HG03521 (cell line): ENCODE data around the gene LRFN2.

ENCODE experiments used
- ATAC-seq: cut with Tn5 transposase; IDR thresholded peaks from one replicate; pipeline ENCODE4 v1.9.1; 2021; ENCODE audit warnings: mild to moderate bottlenecking, moderate library complexity; ENCODE audit not compliant: unreplicated experiment

The LRFN2 gene

GRCh38 chr6:40386200-40386599, 201.0 kb downstream of the LRFN2 start:
- no peak for ATAC-seq

DNA sequence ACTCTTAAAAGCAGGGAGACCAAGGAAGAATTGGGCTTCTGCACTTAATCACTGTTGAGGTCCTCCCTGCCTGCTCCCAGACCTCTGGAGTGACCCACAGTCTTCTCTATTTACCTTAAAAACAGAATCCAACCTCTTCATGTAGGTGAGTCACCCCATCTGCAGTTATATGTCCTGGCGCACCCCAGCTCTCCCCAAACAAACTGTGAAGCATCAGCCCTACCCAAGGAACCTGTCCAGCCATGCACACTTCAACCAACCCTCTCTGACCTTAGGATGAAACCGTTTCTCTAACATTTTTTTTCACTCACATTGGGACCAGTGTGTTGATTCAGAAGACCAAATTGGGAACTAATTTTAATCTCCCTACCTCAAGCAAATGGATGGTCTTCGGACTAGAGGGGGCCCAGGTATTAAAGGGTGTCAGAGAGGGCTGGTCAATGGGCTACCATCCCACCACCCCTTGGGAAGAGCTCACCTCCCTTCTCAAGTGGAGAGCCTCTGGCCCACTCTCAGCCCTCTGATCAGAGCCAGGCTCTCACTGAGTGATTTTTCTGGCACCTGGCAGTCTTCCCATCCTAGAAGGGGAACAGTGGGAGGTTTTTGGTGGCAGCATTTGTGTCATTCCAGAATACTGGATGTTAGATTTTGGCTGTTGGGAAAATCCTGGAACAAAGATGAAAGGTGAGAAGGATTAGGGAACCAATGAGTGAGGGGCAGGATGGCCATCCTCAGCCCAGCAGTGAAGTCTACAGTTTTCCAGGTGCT, 203.6 kb downstream of the LRFN2 start:
- no peak for ATAC-seq

GRCh38 chr6:40380271-40380670, 206.9 kb downstream of the LRFN2 start:
- ATAC-seq, result no peak

- ATAC-seq, result no peak
These were observed 207.4 kb downstream of the LRFN2 start for GRCh38 chr6:40379811-40380210.

DNA sequence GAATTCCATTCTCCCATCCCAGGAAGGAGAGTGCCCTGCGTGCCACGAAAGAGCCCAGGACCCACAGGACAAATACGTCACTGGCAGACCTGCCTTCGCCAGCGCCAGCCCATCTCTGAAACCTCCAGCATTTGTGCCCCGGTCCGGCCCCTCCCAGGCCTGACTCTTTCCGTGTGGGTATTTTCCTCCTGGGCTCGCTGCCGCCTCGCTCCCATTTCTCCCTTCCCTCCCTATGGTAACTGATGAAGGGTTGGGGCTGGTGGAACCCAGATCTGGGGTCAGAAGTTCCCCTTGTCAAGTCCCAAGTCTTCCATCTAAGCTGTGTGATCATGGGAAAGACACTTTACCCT, 208.5 kb downstream of the LRFN2 start:
- ATAC-seq, result no peak

DNA sequence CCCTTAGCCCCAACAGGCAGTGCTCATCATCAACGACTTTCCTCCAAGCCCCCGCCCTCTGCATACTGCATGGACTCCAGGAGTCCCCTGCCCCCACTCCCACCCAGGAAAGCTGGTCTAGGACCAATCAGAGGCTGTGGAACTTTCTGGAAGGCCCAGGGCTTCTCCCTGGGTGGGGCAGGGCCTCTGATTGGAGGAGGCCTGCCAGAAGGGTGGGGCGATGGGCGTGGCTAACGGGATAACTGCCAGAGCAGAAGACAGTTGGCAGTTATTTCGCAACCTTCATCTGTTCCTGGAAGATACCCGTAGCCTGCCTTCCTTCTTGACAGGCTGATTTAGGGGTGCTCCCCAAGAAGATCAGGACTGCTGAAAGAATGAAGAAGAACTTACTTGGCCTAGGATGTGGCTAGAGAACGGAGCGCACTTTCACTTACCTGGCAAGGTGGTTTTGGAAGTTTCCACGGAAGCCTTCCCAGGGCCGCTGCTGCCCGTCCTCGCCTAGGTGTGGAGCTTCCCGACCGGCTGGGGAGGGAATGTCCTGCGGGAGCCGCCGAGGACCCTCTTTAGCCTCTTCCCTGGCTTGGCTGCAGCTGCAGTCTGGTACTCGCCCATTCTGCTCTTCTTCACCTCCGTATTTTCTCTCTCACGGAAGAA, 209.0 kb downstream of the LRFN2 start:
- ATAC-seq, result no peak

DNA sequence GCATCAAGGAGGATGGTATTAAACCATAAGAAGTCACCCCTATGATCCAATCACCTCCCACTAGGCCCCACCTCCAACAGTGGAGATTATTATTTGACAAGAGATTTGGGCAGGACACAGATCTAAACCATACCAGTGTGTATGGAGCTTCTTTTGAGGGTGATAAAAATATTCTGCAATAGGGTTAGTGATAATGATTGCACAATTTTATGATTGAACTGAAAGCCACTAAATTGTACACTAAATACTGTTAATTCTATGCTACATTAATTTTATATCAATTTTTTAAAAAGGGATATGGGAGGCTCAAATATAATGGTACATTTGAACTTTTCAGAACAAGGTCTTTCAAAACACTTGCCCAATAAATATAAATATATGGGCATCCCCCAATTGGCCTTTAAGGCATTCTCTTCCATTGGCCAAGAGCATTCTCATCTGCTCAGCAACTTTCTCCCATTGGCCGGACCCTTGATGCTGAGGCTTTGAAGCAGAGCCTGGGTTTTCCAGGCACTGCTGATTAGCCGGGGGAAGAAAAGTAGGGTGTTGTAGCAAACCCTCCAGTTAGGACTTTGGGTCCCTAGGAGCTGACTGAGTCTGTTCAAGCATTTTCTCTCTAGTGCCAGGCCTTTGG, 209.9 kb downstream of the LRFN2 start:
- ATAC-seq, result no peak

DNA sequence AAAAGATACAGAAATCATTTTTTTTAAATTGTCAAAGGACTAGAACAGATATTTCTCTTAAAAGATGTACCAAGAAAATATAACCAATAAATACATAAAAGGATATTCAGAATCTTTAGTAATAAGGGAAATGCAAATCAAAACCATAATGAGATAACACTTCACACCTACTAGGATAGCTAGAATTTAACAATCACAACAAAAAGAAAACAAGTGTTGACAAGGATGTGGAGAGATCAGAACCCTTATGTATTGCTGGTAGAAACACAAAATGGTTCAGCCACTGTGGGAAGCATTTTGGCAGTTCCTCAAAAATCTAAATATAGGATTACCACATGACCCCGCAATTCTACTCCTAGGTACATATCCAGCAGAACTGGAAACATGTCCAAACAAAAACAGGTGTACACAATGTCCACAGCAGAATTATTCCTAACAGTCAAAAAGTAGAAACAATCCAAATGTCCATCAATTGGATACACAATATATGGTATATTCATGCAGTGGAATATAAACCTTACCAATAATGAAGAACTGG, 211.0 kb downstream of the LRFN2 start:
- no peak for ATAC-seq

DNA sequence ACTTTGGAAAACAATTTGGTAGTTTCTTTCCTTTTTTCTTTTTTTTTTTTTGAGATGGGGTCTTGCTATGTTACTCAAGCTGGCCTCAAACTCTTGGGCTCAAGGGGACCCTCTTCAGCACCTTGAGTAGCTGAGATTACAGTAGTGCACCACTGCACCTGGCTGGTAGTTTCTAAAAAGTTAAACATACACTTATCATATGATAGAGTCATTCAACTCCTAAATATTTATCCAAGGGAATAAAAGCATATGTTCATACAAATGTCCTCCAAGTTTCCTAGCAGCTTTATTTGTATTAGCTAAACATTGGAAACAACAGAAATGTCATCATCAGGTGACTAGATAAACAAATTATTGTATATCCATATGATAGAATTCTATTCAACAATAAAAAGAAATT, 213.9 kb downstream of the LRFN2 start:
- no peak for ATAC-seq

DNA sequence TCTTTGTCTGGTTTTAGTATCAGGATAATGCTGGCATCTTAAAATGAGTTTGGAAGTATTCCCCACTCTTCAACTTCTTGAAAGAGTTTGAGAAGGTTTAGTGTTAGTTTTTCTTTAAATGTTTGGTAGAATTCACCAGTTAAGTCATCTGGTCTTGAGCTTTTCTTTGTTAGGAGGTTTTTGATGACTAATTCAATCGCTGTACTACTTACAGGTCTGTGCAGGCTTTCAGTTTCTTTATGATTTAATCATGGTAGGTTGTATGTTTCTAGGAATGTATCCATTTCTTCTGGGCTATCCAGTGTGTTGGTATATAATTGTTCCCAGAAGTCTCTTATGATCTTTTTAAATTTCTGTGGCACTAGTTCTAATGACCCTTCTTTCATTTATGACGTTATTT, 215.5 kb downstream of the LRFN2 start:
- ATAC-seq, result no peak

- no peak for ATAC-seq
These were observed 216.1 kb downstream of the LRFN2 start for GRCh38 chr6:40371095-40371494.

- no peak for ATAC-seq
These were observed 217.3 kb downstream of the LRFN2 start for GRCh38 chr6:40369891-40370290.

DNA sequence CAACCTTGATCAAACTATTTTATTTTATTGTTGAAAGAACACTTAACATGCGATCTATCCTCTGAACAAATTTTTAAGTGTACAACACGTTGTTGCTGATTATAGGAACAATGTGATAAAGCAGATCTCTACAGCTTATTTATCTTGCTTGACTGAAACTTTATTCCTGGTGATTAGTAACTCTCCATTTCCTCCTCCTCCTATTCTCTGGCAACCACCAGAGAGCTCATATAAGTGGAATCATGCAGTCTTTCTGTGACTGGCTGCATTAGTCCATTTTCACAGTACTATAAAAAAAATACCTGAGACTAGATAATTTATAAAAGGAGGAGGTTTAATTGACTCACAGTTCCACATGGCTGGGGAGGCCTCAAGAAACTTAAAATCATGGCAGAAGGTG, 218.1 kb downstream of the LRFN2 start:
- ATAC-seq, result no peak

GRCh38 chr6:40362859-40363258, 224.3 kb downstream of the LRFN2 start:
- no peak for ATAC-seq

GRCh38 chr6:40359808-40360207, 227.4 kb downstream of the LRFN2 start:
- no peak for ATAC-seq

DNA sequence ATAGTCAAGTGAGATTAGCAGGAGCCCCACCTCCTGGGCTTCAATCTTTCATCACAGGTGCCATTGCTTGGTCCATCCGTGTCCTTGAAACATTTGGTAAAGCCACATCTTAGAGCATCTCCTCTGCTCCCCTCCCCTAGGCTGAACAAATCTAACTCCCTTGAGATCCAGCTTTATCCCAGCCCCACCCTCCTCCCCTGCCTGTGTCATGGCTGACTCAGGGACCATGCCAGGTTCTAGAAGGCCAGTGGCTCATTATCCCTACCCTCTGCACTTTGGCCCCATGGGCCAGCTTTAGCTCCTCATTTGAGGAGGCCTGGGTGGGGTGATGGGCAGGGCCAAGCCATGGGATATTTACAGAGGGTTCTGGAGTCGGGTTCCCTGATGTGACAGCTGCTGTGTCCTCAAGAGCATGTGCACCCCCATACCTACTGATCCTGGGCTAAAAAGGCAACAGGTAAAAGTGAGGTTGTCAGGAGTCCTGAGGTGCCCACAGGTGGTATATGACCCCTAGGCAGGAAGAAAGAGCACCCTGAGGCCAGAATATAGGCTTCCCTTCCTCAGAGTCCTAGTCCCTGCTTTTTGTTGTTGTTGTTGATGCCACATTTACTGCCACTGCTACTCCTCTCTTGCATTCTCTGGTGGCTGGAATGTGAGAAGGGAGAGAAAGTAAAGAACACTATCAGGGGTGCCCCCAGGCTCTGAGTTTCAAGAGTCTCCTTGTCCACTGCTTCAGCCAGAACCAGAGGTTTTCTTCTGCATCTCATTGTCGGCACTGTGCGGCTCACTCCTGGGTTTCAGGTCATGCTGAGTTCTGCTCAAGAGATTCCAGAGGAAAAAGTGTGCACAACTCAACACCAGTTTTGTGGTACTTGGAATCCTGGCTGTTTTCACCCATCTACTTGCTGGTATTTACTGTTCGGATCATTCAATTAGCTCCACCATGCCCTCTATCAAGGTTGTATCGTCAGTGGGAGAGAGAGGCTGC, 228.4 kb downstream of the LRFN2 start:
- ATAC-seq, result no peak

- ATAC-seq, result no peak
These were observed 230.8 kb downstream of the LRFN2 start for GRCh38 chr6:40356242-40356910.

DNA sequence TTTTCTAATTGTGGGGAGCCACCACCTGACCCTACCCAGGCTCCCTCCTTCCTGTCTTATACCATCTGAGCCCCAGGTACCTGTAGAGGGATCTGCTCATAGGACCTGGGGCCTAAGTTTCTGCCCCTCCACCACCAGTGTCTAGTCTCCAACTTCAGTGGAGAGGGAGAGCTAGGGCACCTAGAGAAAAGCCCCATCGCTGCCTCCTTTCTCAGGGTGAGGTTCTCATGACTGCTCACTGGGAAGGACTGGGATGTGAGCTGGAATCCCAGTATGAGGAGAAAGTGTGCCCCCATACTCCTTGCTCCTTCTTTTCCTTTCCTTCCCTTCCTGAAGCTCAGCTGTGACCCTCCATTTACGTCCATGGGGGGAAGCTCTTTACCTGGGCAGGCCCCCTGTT, 231.6 kb downstream of the LRFN2 start:
- no peak for ATAC-seq

- no peak for ATAC-seq
These were observed 232.1 kb downstream of the LRFN2 start for GRCh38 chr6:40355066-40355465.

GRCh38 chr6:40353967-40354452, 233.2 kb downstream of the LRFN2 start:
- no peak for ATAC-seq
